HCT116 (cell line): Measurements from ENCODE around the gene PARVG. TPM values are rescaled to one million over a fixed set of nuclear protein-coding genes. Genes with fewer than 3 reads are reported as not detected.

Experiments
- ATAC-seq: fragments of 200-7000 bp; cut with Tn5 transposase; 2 replicates; pipeline ENCODE4 v1.9.1; 2020; ENCODE audit warnings: mild to moderate bottlenecking, moderate library complexity
- BruUV-seq: library from RNA; stranded (reverse); fragments of 400-500 nt; replicated peaks from 2 replicates; lab custom pipeline; 2021; lab: Mats Ljungman, UMichigan
- CTCF ChIA-PET: fragments of 300-600 bp; sonication (Branson Sonifier 250); formaldehyde crosslinking; loops from one replicate; lab custom pipeline; 2021; ENCODE audit warnings: antibody characterized with exemption; lab: Charles Lee
- POLR2A ChIA-PET: fragments of 300-600, 350-600 bp; sonication (Branson Sonifier 250); formaldehyde crosslinking; loops from one replicate; lab custom pipeline; 2021; ENCODE audit warnings: antibody characterized with exemption; lab: Charles Lee
- RAD21 ChIA-PET, 2 experiments: fragments of 300-600 bp; sonication (Branson Sonifier 250); formaldehyde crosslinking; loops; one replicate each; lab custom pipeline; 2023; ENCODE audit warnings: low total read pairs in 2 of 2; ENCODE audit not compliant: uncharacterized antibody in 2 of 2, unreplicated experiment in 2 of 2, low non-redundant PET in 1 of 2; lab: Charles Lee
- DNase-seq: peaks from one replicate; pipeline ENCODE4 v3.0.0-alpha.2; 2010; ENCODE audit warnings: low read depth, low spot score
- H2AFZ ChIP-seq: fragments of 200-600 bp; shearing (Covaris generic), sonication (generic); 2 replicates; pipeline ENCODE4 v1.6.1; 2017; ENCODE audit warnings: low read depth, mixed run types, mixed read lengths, antibody characterized with exemption, low read length; ENCODE audit not compliant: poor library complexity, severe bottlenecking
- H3K27ac ChIP-seq: 2 replicates; pipeline ENCODE4 v1.5.1; 2012; ENCODE audit warnings: low read depth, low read length
- H3K27me3 ChIP-seq: fragments of 200-600 bp; sonication (generic); 2 replicates; pipeline ENCODE4 v1.6.1; 2016; ENCODE audit warnings: mixed run types, low read length, mixed read lengths; ENCODE audit not compliant: insufficient read depth
- H3K36me3 ChIP-seq, 2 experiments: fragments of 200-500 bp in 1 of 2; fragments of 200-600 bp in 1 of 2; sonication (Bioruptor generic) in 1 of 2; sonication (generic) in 1 of 2; 2 replicates each; pipeline versions ENCODE4 v1.5.1 to v1.6.1; 2014 to 2016; ENCODE audit warnings: low read length in 2 of 2, inconsistent platforms in 1 of 2, mixed read lengths in 1 of 2, mixed run types in 1 of 2; ENCODE audit not compliant: insufficient read depth in 2 of 2, control insufficient read depth in 1 of 2
- H3K4me1 ChIP-seq, 2 experiments: fragments of 200-600 bp in 1 of 2; sonication (generic) in 1 of 2; 2 replicates each; pipeline versions ENCODE4 v1.5.1 to v1.6.1; 2012 to 2017; ENCODE audit warnings: low read length in 2 of 2, inconsistent platforms in 1 of 2, mild to moderate bottlenecking in 1 of 2, mixed read lengths in 1 of 2, mixed run types in 1 of 2, moderate library complexity in 1 of 2; ENCODE audit not compliant: insufficient read depth in 2 of 2, control insufficient read depth in 1 of 2
- H3K4me2 ChIP-seq: fragments of 200-600 bp; sonication (generic); 2 replicates; pipeline ENCODE4 v1.6.1; 2017; ENCODE audit warnings: mixed run types, low read length, mixed read lengths
- H3K4me3 ChIP-seq, 2 experiments: fragments of 200-600 bp in 1 of 2; sonication (generic) in 1 of 2; replicated peaks in 1 of 2; 2 replicates each; pipeline ENCODE4 v1.5.1; 2011 to 2016; ENCODE audit warnings: low read length in 2 of 2, control low read depth in 1 of 2, low read depth in 1 of 2, mild to moderate bottlenecking in 1 of 2, mixed read lengths in 1 of 2, mixed run types in 1 of 2
- H3K79me2 ChIP-seq: fragments of 200-600 bp; sonication (generic); 2 replicates; pipeline ENCODE4 v1.6.1; 2017; ENCODE audit warnings: mild to moderate bottlenecking, mixed run types, low read length, moderate library complexity, mixed read lengths; ENCODE audit not compliant: insufficient read depth
- H3K9ac ChIP-seq: fragments of 200-600 bp; sonication (generic); 2 replicates; pipeline ENCODE4 v1.6.1; 2016; ENCODE audit warnings: low read length, mixed read lengths
- H3K9me2 ChIP-seq: fragments of 200-600 bp; sonication (generic), shearing (Covaris generic); 2 replicates; pipeline ENCODE4 v1.6.1; 2017; ENCODE audit warnings: mixed run types, mild to moderate bottlenecking, moderate library complexity; ENCODE audit not compliant: insufficient read depth
- H3K9me3 ChIP-seq, 2 experiments: fragments of 200-500 bp in 1 of 2; fragments of 200-600 bp in 1 of 2; sonication (Bioruptor generic) in 1 of 2; sonication (generic) in 1 of 2; 2 replicates each; pipeline ENCODE4 v1.6.1; 2014 to 2017; ENCODE audit warnings: low read length in 2 of 2, mixed read lengths in 2 of 2, inconsistent platforms in 1 of 2, low read depth in 1 of 2, mild to moderate bottlenecking in 1 of 2, mixed run types in 1 of 2, moderate library complexity in 1 of 2; ENCODE audit not compliant: control insufficient read depth in 1 of 2, insufficient read depth in 1 of 2
- H4K20me1 ChIP-seq: fragments of 200-600 bp; sonication (generic), shearing (Covaris generic); 2 replicates; pipeline ENCODE4 v1.6.1; 2017; ENCODE audit warnings: mixed run types, mild to moderate bottlenecking, moderate library complexity; ENCODE audit not compliant: insufficient read depth
- CBX3 ChIP-seq: IDR thresholded peaks from 2 replicates; pipeline ENCODE4 v1.6.1; 2012; ENCODE audit warnings: low read depth
- CEBPB ChIP-seq: IDR thresholded peaks from 2 replicates; pipeline ENCODE4 v1.6.1; 2012; ENCODE audit warnings: low read depth
- CTCF ChIP-seq, 3 experiments: fragments of 200-600 bp in 1 of 3; sonication (generic) in 1 of 3; IDR thresholded peaks in 2 of 3; conservative IDR thresholded peaks in 1 of 3; 2 replicates each; pipeline ENCODE4 v1.5.1; 2012 to 2017; ENCODE audit warnings: low read depth in 2 of 3, low read length in 2 of 3, antibody characterized with exemption in 1 of 3, borderline replicate concordance in 1 of 3, control low read depth in 1 of 3, mild to moderate bottlenecking in 1 of 3, mixed read lengths in 1 of 3, mixed run types in 1 of 3, moderate library complexity in 1 of 3; ENCODE audit not compliant: insufficient read depth in 1 of 3
- FOSL1 ChIP-seq: IDR thresholded peaks from 2 replicates; pipeline ENCODE4 v1.6.1; 2012; ENCODE audit warnings: low read depth
- POLR2AphosphoS5 ChIP-seq: IDR thresholded peaks from 2 replicates; pipeline ENCODE4 v1.6.1; 2011; ENCODE audit warnings: mild to moderate bottlenecking, low read depth, low read length, moderate library complexity
- RAD21 ChIP-seq: IDR thresholded peaks from 2 replicates; pipeline ENCODE4 v1.6.1; 2012; ENCODE audit warnings: low read depth, mild to moderate bottlenecking
- SIN3A ChIP-seq: IDR thresholded peaks from 2 replicates; pipeline ENCODE4 v1.6.1; 2012; ENCODE audit warnings: low read depth
- YY1 ChIP-seq: IDR thresholded peaks from 2 replicates; pipeline ENCODE4 v1.6.1; 2011; ENCODE audit warnings: low read length, low read depth, moderate library complexity, mild to moderate bottlenecking; ENCODE audit not compliant: insufficient replicate concordance; ENCODE audit errors: extremely low read depth
- ZFX ChIP-seq: fragments of 450-650 bp; IDR thresholded peaks from 2 replicates; pipeline ENCODE4 v1.6.1; 2017
- intact Hi-C: fragments of 100-400 bp; cut with micrococcal nuclease; formaldehyde crosslinking; loops from 2 replicates; pipeline ENCODE4 v1.10.0; 2022
- total RNA-seq: library from RNA; stranded (reverse); gene quantifications from one replicate; pipeline ENCODE4 v1.2.1, GENCODE V29; 2021; ENCODE audit not compliant: unreplicated experiment
- TF ChIP-seq, protein P1 (sequence below): IDR thresholded peaks from 2 replicates; pipeline ENCODE4 v1.6.1; 2012; ENCODE audit warnings: low read depth
- TF ChIP-seq, protein P2 (sequence below): IDR thresholded peaks from 2 replicates; pipeline ENCODE4 v1.6.1; 2011; ENCODE audit warnings: mild to moderate bottlenecking, low read length, moderate library complexity; ENCODE audit not compliant: insufficient replicate concordance; ENCODE audit errors: extremely low read depth

The PARVG gene
- total RNA-seq, 1 experiment from 2014 or later, result 0.57 TPM

- DNase-seq (no peak), ATAC-seq (no peak)
- RAD21 ChIA-PET, result no interaction called here
- Histone ChIP-seq H4K20me1 (no peaks in the 10 kb centered on the region), H3K9ac (no peak overlapping the region), H3K9me2 (no peaks in the 10 kb centered on the region), H3K4me3 (no peak overlapping the region), H3K27ac (no peak overlapping the region), H3K4me2 (no peak overlapping the region), H3K9me3 (no peaks in the 10 kb centered on the region), H3K27me3 (peaks cover 32% of the 10 kb centered on the region)
- POLR2A ChIA-PET, result no interaction called here
- BruUV-seq, result no TSS peak
- no peak for TF ChIP-seq SIN3A
- TF ChIP-seq CEBPB, result no peak
- TF ChIP-seq RAD21, result no peak
- TF ChIP-seq ZFX, result no peak
- TF ChIP-seq POLR2AphosphoS5, result no peak
- TF ChIP-seq CTCF (IDR thresholded peaks at IDR 0.05 in 2 of 3, conservative IDR thresholded peaks at IDR 0.05 in 1 of 3; ENCODE audit: borderline replicate concordance in 1 of 3, insufficient read depth in 1 of 3, low read depth in 2 of 3, low read length in 2 of 3), result no peak
- TF ChIP-seq, protein P1, sequence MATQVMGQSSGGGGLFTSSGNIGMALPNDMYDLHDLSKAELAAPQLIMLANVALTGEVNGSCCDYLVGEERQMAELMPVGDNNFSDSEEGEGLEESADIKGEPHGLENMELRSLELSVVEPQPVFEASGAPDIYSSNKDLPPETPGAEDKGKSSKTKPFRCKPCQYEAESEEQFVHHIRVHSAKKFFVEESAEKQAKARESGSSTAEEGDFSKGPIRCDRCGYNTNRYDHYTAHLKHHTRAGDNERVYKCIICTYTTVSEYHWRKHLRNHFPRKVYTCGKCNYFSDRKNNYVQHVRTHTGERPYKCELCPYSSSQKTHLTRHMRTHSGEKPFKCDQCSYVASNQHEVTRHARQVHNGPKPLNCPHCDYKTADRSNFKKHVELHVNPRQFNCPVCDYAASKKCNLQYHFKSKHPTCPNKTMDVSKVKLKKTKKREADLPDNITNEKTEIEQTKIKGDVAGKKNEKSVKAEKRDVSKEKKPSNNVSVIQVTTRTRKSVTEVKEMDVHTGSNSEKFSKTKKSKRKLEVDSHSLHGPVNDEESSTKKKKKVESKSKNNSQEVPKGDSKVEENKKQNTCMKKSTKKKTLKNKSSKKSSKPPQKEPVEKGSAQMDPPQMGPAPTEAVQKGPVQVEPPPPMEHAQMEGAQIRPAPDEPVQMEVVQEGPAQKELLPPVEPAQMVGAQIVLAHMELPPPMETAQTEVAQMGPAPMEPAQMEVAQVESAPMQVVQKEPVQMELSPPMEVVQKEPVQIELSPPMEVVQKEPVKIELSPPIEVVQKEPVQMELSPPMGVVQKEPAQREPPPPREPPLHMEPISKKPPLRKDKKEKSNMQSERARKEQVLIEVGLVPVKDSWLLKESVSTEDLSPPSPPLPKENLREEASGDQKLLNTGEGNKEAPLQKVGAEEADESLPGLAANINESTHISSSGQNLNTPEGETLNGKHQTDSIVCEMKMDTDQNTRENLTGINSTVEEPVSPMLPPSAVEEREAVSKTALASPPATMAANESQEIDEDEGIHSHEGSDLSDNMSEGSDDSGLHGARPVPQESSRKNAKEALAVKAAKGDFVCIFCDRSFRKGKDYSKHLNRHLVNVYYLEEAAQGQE, result no peak
- no peak for TF ChIP-seq CBX3
- TF ChIP-seq FOSL1, result no peak
- TF ChIP-seq, protein P2, sequence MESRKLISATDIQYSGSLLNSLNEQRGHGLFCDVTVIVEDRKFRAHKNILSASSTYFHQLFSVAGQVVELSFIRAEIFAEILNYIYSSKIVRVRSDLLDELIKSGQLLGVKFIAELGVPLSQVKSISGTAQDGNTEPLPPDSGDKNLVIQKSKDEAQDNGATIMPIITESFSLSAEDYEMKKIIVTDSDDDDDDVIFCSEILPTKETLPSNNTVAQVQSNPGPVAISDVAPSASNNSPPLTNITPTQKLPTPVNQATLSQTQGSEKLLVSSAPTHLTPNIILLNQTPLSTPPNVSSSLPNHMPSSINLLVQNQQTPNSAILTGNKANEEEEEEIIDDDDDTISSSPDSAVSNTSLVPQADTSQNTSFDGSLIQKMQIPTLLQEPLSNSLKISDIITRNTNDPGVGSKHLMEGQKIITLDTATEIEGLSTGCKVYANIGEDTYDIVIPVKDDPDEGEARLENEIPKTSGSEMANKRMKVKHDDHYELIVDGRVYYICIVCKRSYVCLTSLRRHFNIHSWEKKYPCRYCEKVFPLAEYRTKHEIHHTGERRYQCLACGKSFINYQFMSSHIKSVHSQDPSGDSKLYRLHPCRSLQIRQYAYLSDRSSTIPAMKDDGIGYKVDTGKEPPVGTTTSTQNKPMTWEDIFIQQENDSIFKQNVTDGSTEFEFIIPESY, result no peak
- TF ChIP-seq YY1, result no peak
- TF ChIP-seq, all 23 proteins: peak for 0
- H3K4me1 ChIP-seq, result peaks cover 4 to 16% of the 10 kb centered on the region in 2 experiments; a peak in 3 of 4 replicates
- H3K79me2 ChIP-seq, result no peaks in the 10 kb centered on the region
- intact Hi-C loops, result no loop called here
- CTCF ChIA-PET, result no interaction called here
- H2AFZ ChIP-seq, result no peak overlapping the region
- no peaks in the 10 kb centered on the region for H3K36me3 ChIP-seq
Measured at GRCh38 chr22:44193535-44193891, 12.8 kb downstream of the PARVG start.
